Measurements from ENCODE around the gene LONRF3. TPM values are rescaled to one million over a fixed set of nuclear protein-coding genes. Genes with fewer than 3 reads are reported as not detected.

The LONRF3 gene
- total and polyA plus RNA-seq, 2 experiments from 2014 or later = 2.6 to 6.5 TPM

- H3K9me3 ChIP-seq (ENCODE audit: low read depth) = no peaks in the 10 kb centered on the region
- H3K27me3 ChIP-seq = peaks cover 5% of the 10 kb centered on the region
- H3K36me3 ChIP-seq (replicated peaks; ENCODE audit: insufficient read depth, low read depth) = no peaks in the 10 kb centered on the region
- H2AFZ ChIP-seq = no peak overlapping the region
- no peak for DNase-seq (ENCODE audit: low spot score)
- H3K4me1 ChIP-seq (ENCODE audit: insufficient read depth) = no peaks in the 10 kb centered on the region
- no peak overlapping the region for H3K4me3 ChIP-seq
- H3K4me2 ChIP-seq = no peak overlapping the region
- H3K9me2 ChIP-seq (replicated peaks; ENCODE audit: insufficient read depth) = no peaks in the 10 kb centered on the region
- H3K27ac ChIP-seq = no peak overlapping the region
- no peaks in the 10 kb centered on the region for H3K79me2 ChIP-seq
- no peaks in the 10 kb centered on the region for H4K20me1 ChIP-seq (ENCODE audit: insufficient read depth, poor library complexity, severe bottlenecking)
- 67% methylated on average over 8 of the region's 8 CpGs for WGBS (ENCODE audit: low lambda C conversion rate, missing lambda C conversion rate)
- TF ChIP-seq EZH2phosphoT487 (IDR thresholded peaks at IDR 0.05; ENCODE audit: low read depth, severe bottlenecking, unreplicated experiment) (no peak), EZH2 (IDR thresholded peaks at IDR 0.05; ENCODE audit: borderline replicate concordance) (no peak), CTCF (IDR thresholded peaks at IDR 0.05; ENCODE audit: poor library complexity) (no peak)
Measured at GRCh38 chrX:118968031-118968430, 6.4 kb upstream of the LONRF3 start.

GRCh38 chrX:118971552-118971951, 2.9 kb upstream of the LONRF3 start:
- Histone ChIP-seq H2AFZ (no peak overlapping the region), H3K9me3 (ENCODE audit: low read depth) (no peaks in the 10 kb centered on the region), H3K36me3 (replicated peaks; ENCODE audit: insufficient read depth, low read depth) (no peaks in the 10 kb centered on the region), H3K9me2 (replicated peaks; ENCODE audit: insufficient read depth) (no peaks in the 10 kb centered on the region), H3K27ac (no peak overlapping the region), H3K4me2 (no peak overlapping the region), H3K27me3 (peaks cover 20% of the 10 kb centered on the region), H3K79me2 (no peaks in the 10 kb centered on the region), H4K20me1 (ENCODE audit: insufficient read depth, poor library complexity, severe bottlenecking) (no peaks in the 10 kb centered on the region), H3K4me1 (ENCODE audit: insufficient read depth) (no peaks in the 10 kb centered on the region), H3K4me3 (no peak overlapping the region)
- TF ChIP-seq EZH2 (IDR thresholded peaks at IDR 0.05; ENCODE audit: borderline replicate concordance) (no peak), CTCF (IDR thresholded peaks at IDR 0.05; ENCODE audit: poor library complexity) (no peak), EZH2phosphoT487 (IDR thresholded peaks at IDR 0.05; ENCODE audit: low read depth, severe bottlenecking, unreplicated experiment) (no peak)
- DNase-seq (ENCODE audit: low spot score) = no peak
- WGBS (ENCODE audit: low lambda C conversion rate, missing lambda C conversion rate) = 21% methylated on average over 3 of the region's 3 CpGs

- H4K20me1 ChIP-seq (ENCODE audit: insufficient read depth, poor library complexity, severe bottlenecking) = no peaks in the 10 kb centered on the region
- H3K9me3 ChIP-seq (ENCODE audit: low read depth) = no peaks in the 10 kb centered on the region
- WGBS (ENCODE audit: low lambda C conversion rate, missing lambda C conversion rate) = 56% methylated on average over 39 of the region's 43 CpGs
- H3K79me2 ChIP-seq = no peaks in the 10 kb centered on the region
- H3K36me3 ChIP-seq (replicated peaks; ENCODE audit: insufficient read depth, low read depth) = no peaks in the 10 kb centered on the region
- H3K4me1 ChIP-seq (ENCODE audit: insufficient read depth) = no peaks in the 10 kb centered on the region
- H3K4me3 ChIP-seq = no peak overlapping the region
- H3K27ac ChIP-seq = no peak overlapping the region
- no peak for TF ChIP-seq EZH2phosphoT487 (IDR thresholded peaks at IDR 0.05; ENCODE audit: low read depth, severe bottlenecking, unreplicated experiment)
- TF ChIP-seq CTCF (IDR thresholded peaks at IDR 0.05; ENCODE audit: poor library complexity) = no peak
- no peak for TF ChIP-seq EZH2 (IDR thresholded peaks at IDR 0.05; ENCODE audit: borderline replicate concordance)
- no peaks in the 10 kb centered on the region for H3K9me2 ChIP-seq (replicated peaks; ENCODE audit: insufficient read depth)
- DNase-seq (ENCODE audit: low spot score) = no peak
- H2AFZ ChIP-seq = no peak overlapping the region
- peak overlapping the region; percentile 86 for H3K4me2 ChIP-seq
- H3K27me3 ChIP-seq = peaks cover 20% of the 10 kb centered on the region
Measured at GRCh38 chrX:118973389-118974087, 880 bp upstream of the LONRF3 start.
